A549 (cell line): ENCODE measurements around the gene MND1. TPM values are rescaled to one million over a fixed set of nuclear protein-coding genes. Genes with fewer than 3 reads are reported as not detected.

Experiments used
- ATAC-seq, 2 experiments: fragments of 200-7000 bp in 1 of 2; fragments of >200 bp in 1 of 2; cut with Nextera tagmentation in 1 of 2; cut with Tn5 transposase in 1 of 2; 3 replicates each; pipeline versions ENCODE4 v1.8.0 to v1.9.1; 2018 to 2020; ENCODE audit warnings: mild to moderate bottlenecking in 1 of 2, moderate library complexity in 1 of 2
- CTCF ChIA-PET: fragments of 300-600 bp; sonication (Branson Sonifier 250); formaldehyde crosslinking; extraction: SDS; loops from one replicate; lab custom pipeline; 2021; ENCODE audit warnings: antibody characterized with exemption, inconsistent platforms; lab: Yijun Ruan, JAX
- POLR2A ChIA-PET: fragments of 350-600 bp; formaldehyde crosslinking; extraction: SDS; loops from one replicate; lab custom pipeline; 2021; ENCODE audit warnings: antibody characterized with exemption, inconsistent platforms; lab: Yijun Ruan, JAX
- DNase-seq, 2 experiments: peaks; one replicate each; pipeline versions ENCODE4 v3.0.0 to v3.0.0-alpha.2; 2011 to 2016; ENCODE audit warnings: low read depth in 1 of 2, low spot score in 1 of 2
- FAIRE-seq: peaks from 2 replicates; lab custom pipeline; 2011; peaks lifted over from hg19 to GRCh38; lab: Jason Lieb, UNC
- H3K27ac ChIP-seq, 2 experiments: fragments of >200 bp; sonication (Bioruptor Twin); formaldehyde crosslinking; 3 replicates each; pipeline ENCODE4 v1.5.1; 2016 to 2017
- H3K4me1 ChIP-seq: fragments of >200 bp; sonication (Bioruptor Twin); formaldehyde crosslinking; 3 replicates; pipeline ENCODE4 v1.6.1; 2016
- H3K4me2 ChIP-seq: fragments of >200 bp; sonication (Bioruptor Twin); formaldehyde crosslinking; 3 replicates; pipeline ENCODE4 v1.6.1; 2016
- H3K4me3 ChIP-seq: fragments of >200 bp; sonication (Bioruptor Twin); formaldehyde crosslinking; 3 replicates; pipeline ENCODE4 v1.5.1; 2016
- H3K9me3 ChIP-seq: fragments of >200 bp; sonication (Bioruptor Twin); formaldehyde crosslinking; 3 replicates; pipeline ENCODE4 v1.6.1; 2016
- CBX8 ChIP-seq: fragments of 200-600 bp; sonication (generic); IDR thresholded peaks from 2 replicates; pipeline ENCODE4 v1.6.1; 2016
- CEBPB ChIP-seq, 2 experiments: fragments of >200 bp in 1 of 2; sonication (Bioruptor Twin) in 1 of 2; formaldehyde crosslinking in 1 of 2; IDR thresholded peaks; 2 replicates each; pipeline ENCODE4 v1.6.1; 2012 to 2016
- ELK1 ChIP-seq: fragments of 150-350 bp; IDR thresholded peaks from 2 replicates; pipeline ENCODE4 v1.6.1; 2014; ENCODE audit warnings: low read depth, mild to moderate bottlenecking, low read length
- FOSB ChIP-seq: fragments of 250-450 bp; sonication (Bioruptor Pico); IDR thresholded peaks from 2 replicates; pipeline ENCODE4 v1.5.0; 2020; ENCODE audit warnings: mild to moderate bottlenecking, moderate library complexity
- HEYL ChIP-seq: fragments of 250-450 bp; sonication (Bioruptor Pico); IDR thresholded peaks from 2 replicates; pipeline ENCODE4 v1.8.0; 2021; ENCODE audit warnings: mild to moderate bottlenecking, moderate library complexity
- HOXA7 ChIP-seq: fragments of 250-450 bp; sonication (Bioruptor Pico); IDR thresholded peaks from 2 replicates; pipeline ENCODE4 v1.5.0; 2020; ENCODE audit warnings: mild to moderate bottlenecking, moderate library complexity
- JUN ChIP-seq, 2 experiments: fragments of >200 bp; sonication (Bioruptor Twin); formaldehyde crosslinking; IDR thresholded peaks; 2 replicates in 1 of 2; 3 replicates in 1 of 2; pipeline ENCODE4 v1.6.1; 2016 to 2017
- KDM1A ChIP-seq: fragments of 200-600 bp; sonication (generic); IDR thresholded peaks from 2 replicates; pipeline ENCODE4 v1.6.1; 2016; ENCODE audit warnings: low read depth, mild to moderate bottlenecking
- NPAS2 ChIP-seq: fragments of 250-450 bp; sonication (Bioruptor Pico); IDR thresholded peaks from 2 replicates; pipeline ENCODE4 v1.8.0; 2022; ENCODE audit warnings: mild to moderate bottlenecking, moderate library complexity, borderline replicate concordance
- PHF8 ChIP-seq: fragments of 200-600 bp; sonication (generic); IDR thresholded peaks from 2 replicates; pipeline ENCODE4 v1.6.1; 2016; ENCODE audit warnings: low read depth, mild to moderate bottlenecking, antibody characterized with exemption, moderate library complexity, borderline replicate concordance
- RARB ChIP-seq: fragments of 250-450 bp; sonication (Bioruptor Pico); IDR thresholded peaks from 2 replicates; pipeline ENCODE4 v1.8.0; 2021; ENCODE audit warnings: mild to moderate bottlenecking, moderate library complexity
- REST ChIP-seq: fragments of 200-600 bp; sonication (generic); IDR thresholded peaks from 2 replicates; pipeline ENCODE4 v1.6.1; 2016; ENCODE audit warnings: antibody characterized with exemption, mild to moderate bottlenecking, moderate library complexity
- TFCP2L1 ChIP-seq: fragments of 250-450 bp; sonication (Bioruptor Pico); IDR thresholded peaks from 2 replicates; pipeline ENCODE4 v1.5.0; 2021; ENCODE audit warnings: mild to moderate bottlenecking
- WGBS: methylation state at CpG from one replicate; pipeline ENCODE4 v1.1.6; 2017; ENCODE audit errors: missing lambda C conversion rate; 5-methylcytosine and 5-hydroxymethylcytosine counted together
- polyA plus RNA-seq, 4 experiments: library from polyadenylated mRNA; depleted of rRNA in 3 of 4; stranded (reverse); fragments of >200 nt; fragmentation: RNase III in 1 of 4; extraction: RNeasy Plus Mini Kit Qiagen cat#74134 plus additional on column Dnase treatment in 1 of 4; gene quantifications; 2 replicates in 3 of 4; 3 replicates in 1 of 4; pipeline ENCODE4 v1.2.3, GENCODE V29; 2011 to 2017
- TF ChIP-seq, protein P1 (sequence below): IDR thresholded peaks from 2 replicates; pipeline ENCODE4 v1.6.1; 2012
- TF ChIP-seq, protein P2 (sequence below): fragments of 450-650 bp; IDR thresholded peaks from 2 replicates; pipeline ENCODE4 v1.6.1; 2014; ENCODE audit warnings: antibody characterized with exemption
- TF ChIP-seq, protein P3 (sequence below): fragments of >200 bp; sonication (Bioruptor Twin); formaldehyde crosslinking; IDR thresholded peaks from 3 replicates; pipeline ENCODE4 v1.5.1; 2016
- TF ChIP-seq, protein P4 (sequence below): fragments of 250-450 bp; sonication (Bioruptor Pico); IDR thresholded peaks from 2 replicates; pipeline ENCODE4 v1.5.0; 2021; ENCODE audit warnings: mild to moderate bottlenecking, moderate library complexity, borderline replicate concordance

MND1 gene
- polyA plus RNA-seq, 2 of the 4 experiments (the other 2 are of a cell fraction) = 16.3 to 16.6 TPM

- ChIA-PET POLR2A (no interaction called here), CTCF (no interaction called here)
- 40% methylated on average over 2 of the region's 2 CpGs for WGBS
- Histone ChIP-seq H3K4me3 (no peak overlapping the region), H3K27ac (peak overlapping the region in 1 of 2 experiments; percentile 30; a peak in 1 of 6 replicates), H3K4me1 (peaks cover 12% of the 10 kb centered on the region; the same call in 2 of the 3 replicates), H3K4me2 (no peak overlapping the region), H3K9me3 (no peaks in the 10 kb centered on the region)
- DNase-seq (no peak), ATAC-seq (no peak), FAIRE-seq (no peak)
- TF ChIP-seq HEYL (CRISPR knock-in tag) = no peak
- no peak for TF ChIP-seq JUN (IDR thresholded peaks at IDR 0.05)
- TF ChIP-seq PHF8 = no peak
- no peak for TF ChIP-seq REST
- TF ChIP-seq NPAS2 (CRISPR knock-in tag) = no peak
- TF ChIP-seq, protein P1, sequence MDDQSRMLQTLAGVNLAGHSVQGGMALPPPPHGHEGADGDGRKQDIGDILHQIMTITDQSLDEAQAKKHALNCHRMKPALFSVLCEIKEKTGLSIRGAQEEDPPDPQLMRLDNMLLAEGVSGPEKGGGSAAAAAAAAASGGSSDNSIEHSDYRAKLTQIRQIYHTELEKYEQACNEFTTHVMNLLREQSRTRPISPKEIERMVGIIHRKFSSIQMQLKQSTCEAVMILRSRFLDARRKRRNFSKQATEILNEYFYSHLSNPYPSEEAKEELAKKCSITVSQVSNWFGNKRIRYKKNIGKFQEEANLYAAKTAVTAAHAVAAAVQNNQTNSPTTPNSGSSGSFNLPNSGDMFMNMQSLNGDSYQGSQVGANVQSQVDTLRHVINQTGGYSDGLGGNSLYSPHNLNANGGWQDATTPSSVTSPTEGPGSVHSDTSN = no peak
- TF ChIP-seq TFCP2L1 = no peak
- TF ChIP-seq, protein P2, sequence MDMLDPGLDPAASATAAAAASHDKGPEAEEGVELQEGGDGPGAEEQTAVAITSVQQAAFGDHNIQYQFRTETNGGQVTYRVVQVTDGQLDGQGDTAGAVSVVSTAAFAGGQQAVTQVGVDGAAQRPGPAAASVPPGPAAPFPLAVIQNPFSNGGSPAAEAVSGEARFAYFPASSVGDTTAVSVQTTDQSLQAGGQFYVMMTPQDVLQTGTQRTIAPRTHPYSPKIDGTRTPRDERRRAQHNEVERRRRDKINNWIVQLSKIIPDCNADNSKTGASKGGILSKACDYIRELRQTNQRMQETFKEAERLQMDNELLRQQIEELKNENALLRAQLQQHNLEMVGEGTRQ = no peak
These were observed 64.9 kb downstream of the MND1 start for GRCh38 chr4:153409412-153409811.

- no peaks in the 10 kb centered on the region for H3K9me3 ChIP-seq
- no peak for FAIRE-seq
- peak overlapping the region; percentile 30 to 64; a peak in 2 of 6 replicates for H3K27ac ChIP-seq
- POLR2A ChIA-PET = no interaction called here
- peaks cover 12% of the 10 kb centered on the region; the same call in 2 of the 3 replicates for H3K4me1 ChIP-seq
- TF ChIP-seq HEYL (CRISPR knock-in tag) (no peak), KDM1A (no peak), NPAS2 (CRISPR knock-in tag) (no peak), CEBPB (IDR thresholded peaks at IDR 0.05) (no peak), ELK1 (no peak), RARB (no peak), HOXA7 (CRISPR knock-in tag) (no peak), FOSB (CRISPR knock-in tag) (no peak), CBX8 (no peak), REST (no peak), TFCP2L1 (no peak), JUN (IDR thresholded peaks at IDR 0.05) (no peak)
- TF ChIP-seq, protein P1 = no peak
- TF ChIP-seq, protein P3, sequence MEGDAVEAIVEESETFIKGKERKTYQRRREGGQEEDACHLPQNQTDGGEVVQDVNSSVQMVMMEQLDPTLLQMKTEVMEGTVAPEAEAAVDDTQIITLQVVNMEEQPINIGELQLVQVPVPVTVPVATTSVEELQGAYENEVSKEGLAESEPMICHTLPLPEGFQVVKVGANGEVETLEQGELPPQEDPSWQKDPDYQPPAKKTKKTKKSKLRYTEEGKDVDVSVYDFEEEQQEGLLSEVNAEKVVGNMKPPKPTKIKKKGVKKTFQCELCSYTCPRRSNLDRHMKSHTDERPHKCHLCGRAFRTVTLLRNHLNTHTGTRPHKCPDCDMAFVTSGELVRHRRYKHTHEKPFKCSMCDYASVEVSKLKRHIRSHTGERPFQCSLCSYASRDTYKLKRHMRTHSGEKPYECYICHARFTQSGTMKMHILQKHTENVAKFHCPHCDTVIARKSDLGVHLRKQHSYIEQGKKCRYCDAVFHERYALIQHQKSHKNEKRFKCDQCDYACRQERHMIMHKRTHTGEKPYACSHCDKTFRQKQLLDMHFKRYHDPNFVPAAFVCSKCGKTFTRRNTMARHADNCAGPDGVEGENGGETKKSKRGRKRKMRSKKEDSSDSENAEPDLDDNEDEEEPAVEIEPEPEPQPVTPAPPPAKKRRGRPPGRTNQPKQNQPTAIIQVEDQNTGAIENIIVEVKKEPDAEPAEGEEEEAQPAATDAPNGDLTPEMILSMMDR = no peak
- TF ChIP-seq, protein P4, sequence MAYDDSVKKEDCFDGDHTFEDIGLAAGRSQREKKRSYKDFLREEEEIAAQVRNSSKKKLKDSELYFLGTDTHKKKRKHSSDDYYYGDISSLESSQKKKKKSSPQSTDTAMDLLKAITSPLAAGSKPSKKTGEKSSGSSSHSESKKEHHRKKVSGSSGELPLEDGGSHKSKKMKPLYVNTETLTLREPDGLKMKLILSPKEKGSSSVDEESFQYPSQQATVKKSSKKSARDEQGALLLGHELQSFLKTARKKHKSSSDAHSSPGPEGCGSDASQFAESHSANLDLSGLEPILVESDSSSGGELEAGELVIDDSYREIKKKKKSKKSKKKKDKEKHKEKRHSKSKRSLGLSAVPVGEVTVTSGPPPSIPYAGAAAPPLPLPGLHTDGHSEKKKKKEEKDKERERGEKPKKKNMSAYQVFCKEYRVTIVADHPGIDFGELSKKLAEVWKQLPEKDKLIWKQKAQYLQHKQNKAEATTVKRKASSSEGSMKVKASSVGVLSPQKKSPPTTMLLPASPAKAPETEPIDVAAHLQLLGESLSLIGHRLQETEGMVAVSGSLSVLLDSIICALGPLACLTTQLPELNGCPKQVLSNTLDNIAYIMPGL = no peak
- no peak for ATAC-seq
- H3K4me2 ChIP-seq = no peak overlapping the region
- DNase-seq = no peak
- H3K4me3 ChIP-seq = no peak overlapping the region
- CTCF ChIA-PET = no interaction called here
- 80% methylated on average over 4 of the region's 4 CpGs for WGBS
These were observed 65.5 kb downstream of the MND1 start for GRCh38 chr4:153409924-153410501.
